HCT116 (cell line): Measurements from ENCODE around the gene GSTO2.

Source experiments
- ATF3 ChIP-seq: IDR thresholded peaks from 2 replicates; pipeline ENCODE4 v1.6.1; 2012
- CTCF ChIP-seq, 3 experiments: fragments of 200-600 bp in 1 of 3; sonication (generic) in 1 of 3; IDR thresholded peaks in 2 of 3; conservative IDR thresholded peaks in 1 of 3; 2 replicates each; pipeline ENCODE4 v1.5.1; 2012 to 2017; ENCODE audit warnings: low read depth in 2 of 3, low read length in 2 of 3, antibody characterized with exemption in 1 of 3, borderline replicate concordance in 1 of 3, control low read depth in 1 of 3, mild to moderate bottlenecking in 1 of 3, mixed read lengths in 1 of 3, mixed run types in 1 of 3, moderate library complexity in 1 of 3; ENCODE audit not compliant: insufficient read depth in 1 of 3
- EZH2 ChIP-seq: fragments of 200-600 bp; sonication (generic); IDR thresholded peaks from 2 replicates; pipeline ENCODE4 v1.6.1; 2017; ENCODE audit warnings: antibody characterized with exemption, mixed run types
- POLR2A ChIP-seq: IDR thresholded peaks from 2 replicates; pipeline ENCODE4 v1.7.0; 2011; ENCODE audit warnings: borderline replicate concordance; ENCODE audit not compliant: insufficient read depth, insufficient read length; ENCODE audit errors: extremely low read depth
- REST ChIP-seq: IDR thresholded peaks from 2 replicates; pipeline ENCODE4 v1.6.1; 2012; ENCODE audit warnings: low read depth
- TCF7L2 ChIP-seq: IDR thresholded peaks from 2 replicates; pipeline ENCODE4 v1.7.0; 2011; ENCODE audit warnings: borderline replicate concordance, inconsistent platforms; ENCODE audit not compliant: insufficient read depth, insufficient read length; ENCODE audit errors: extremely low read depth

- no peak for TF ChIP-seq CTCF (IDR thresholded peaks at IDR 0.05 in 2 of 3, conservative IDR thresholded peaks at IDR 0.05 in 1 of 3; ENCODE audit: borderline replicate concordance in 1 of 3, insufficient read depth in 1 of 3, low read depth in 2 of 3, low read length in 2 of 3)
- no peak for TF ChIP-seq EZH2
- TF ChIP-seq ATF3: no peak
- no peak for TF ChIP-seq REST
- TF ChIP-seq POLR2A: no peak
- TF ChIP-seq TCF7L2: no peak
These were observed 38.5 kb upstream of the GSTO2 start for GRCh38 chr10:104230490-104230889.
